Spleen (tissue), 7 donors: ENCODE measurements around the gene KRT17.

Experiments used
- POLR2A ChIP-seq, 3 donors: fragments of 450-650 bp; IDR thresholded peaks; one replicate each; pipeline ENCODE4 v1.5.1; 2017; ENCODE audit warnings: antibody characterized with exemption in 3 of 3, mild to moderate bottlenecking in 1 of 3
- TF ChIP-seq, protein P1 (sequence below), 11 experiments: fragments of 200-600 bp in 7 of 11; fragments of 450-650 bp in 4 of 11; sonication (generic) in 4 of 11; IDR thresholded peaks in 8 of 11; conservative IDR thresholded peaks in 3 of 11; 1 replicate in 7 of 11; 2 replicates in 4 of 11; pipeline versions ENCODE4 v1.4.0 to v1.8.0; 2016 to 2021; ENCODE audit warnings: antibody characterized with exemption in 11 of 11, inconsistent platforms in 4 of 11, mild to moderate bottlenecking in 1 of 11
- donor health status: DM: no; HTN: no; CAD: no; lungs with moderate emphysema.
- donor health status: DM: no; HTN: no; CAD: no.
- donor health status: DM: no; HTN: no; CAD: no.

DNA sequence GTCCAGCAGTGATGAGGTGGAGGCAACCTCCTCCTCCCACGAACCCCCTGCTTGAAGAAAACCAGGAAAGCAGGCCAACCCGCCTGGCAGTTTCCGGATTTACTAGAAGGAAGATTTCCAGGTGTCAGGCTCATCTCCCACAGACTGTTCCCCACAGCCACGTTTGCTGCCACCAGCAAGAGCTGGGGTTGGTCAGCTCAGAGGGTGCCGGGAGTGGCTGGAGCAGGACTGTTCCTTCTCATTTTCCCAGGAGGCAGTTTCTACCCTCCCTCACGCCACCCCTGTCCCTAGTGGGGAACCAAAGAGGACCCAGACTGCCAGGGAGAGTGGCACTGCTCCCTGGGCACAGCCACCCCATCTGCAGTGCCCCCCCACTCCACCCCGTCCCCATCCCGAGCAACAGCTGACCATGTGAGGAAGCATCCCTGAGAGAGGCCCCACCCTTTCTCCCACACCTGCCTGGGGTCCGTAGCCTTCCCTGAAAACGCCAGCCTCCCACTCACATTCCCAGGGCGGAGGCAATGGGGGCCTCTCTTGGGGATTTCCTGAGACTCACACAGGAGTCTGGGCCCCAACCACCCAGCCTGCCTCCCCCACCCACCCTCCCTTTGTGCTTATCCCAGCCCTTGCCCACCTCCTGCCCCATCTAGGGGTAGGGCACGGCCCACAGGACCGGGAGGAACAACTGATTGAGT, 5.9 kb downstream of the KRT17 start:
- TF ChIP-seq, protein P1, sequence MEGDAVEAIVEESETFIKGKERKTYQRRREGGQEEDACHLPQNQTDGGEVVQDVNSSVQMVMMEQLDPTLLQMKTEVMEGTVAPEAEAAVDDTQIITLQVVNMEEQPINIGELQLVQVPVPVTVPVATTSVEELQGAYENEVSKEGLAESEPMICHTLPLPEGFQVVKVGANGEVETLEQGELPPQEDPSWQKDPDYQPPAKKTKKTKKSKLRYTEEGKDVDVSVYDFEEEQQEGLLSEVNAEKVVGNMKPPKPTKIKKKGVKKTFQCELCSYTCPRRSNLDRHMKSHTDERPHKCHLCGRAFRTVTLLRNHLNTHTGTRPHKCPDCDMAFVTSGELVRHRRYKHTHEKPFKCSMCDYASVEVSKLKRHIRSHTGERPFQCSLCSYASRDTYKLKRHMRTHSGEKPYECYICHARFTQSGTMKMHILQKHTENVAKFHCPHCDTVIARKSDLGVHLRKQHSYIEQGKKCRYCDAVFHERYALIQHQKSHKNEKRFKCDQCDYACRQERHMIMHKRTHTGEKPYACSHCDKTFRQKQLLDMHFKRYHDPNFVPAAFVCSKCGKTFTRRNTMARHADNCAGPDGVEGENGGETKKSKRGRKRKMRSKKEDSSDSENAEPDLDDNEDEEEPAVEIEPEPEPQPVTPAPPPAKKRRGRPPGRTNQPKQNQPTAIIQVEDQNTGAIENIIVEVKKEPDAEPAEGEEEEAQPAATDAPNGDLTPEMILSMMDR (IDR thresholded peaks at IDR 0.05 in 8 of 11, conservative IDR thresholded peaks at IDR 0.05 in 3 of 11): no peak
- no peak for TF ChIP-seq POLR2A (IDR thresholded peaks at IDR 0.05)
